ENCODE results near the gene MARCHF11. TPM values are rescaled to one million over a fixed set of nuclear protein-coding genes. Genes with fewer than 3 reads are reported as not detected.

MARCHF11 gene
- total RNA-seq, 1 experiment from 2014 or later: not detected

DNA sequence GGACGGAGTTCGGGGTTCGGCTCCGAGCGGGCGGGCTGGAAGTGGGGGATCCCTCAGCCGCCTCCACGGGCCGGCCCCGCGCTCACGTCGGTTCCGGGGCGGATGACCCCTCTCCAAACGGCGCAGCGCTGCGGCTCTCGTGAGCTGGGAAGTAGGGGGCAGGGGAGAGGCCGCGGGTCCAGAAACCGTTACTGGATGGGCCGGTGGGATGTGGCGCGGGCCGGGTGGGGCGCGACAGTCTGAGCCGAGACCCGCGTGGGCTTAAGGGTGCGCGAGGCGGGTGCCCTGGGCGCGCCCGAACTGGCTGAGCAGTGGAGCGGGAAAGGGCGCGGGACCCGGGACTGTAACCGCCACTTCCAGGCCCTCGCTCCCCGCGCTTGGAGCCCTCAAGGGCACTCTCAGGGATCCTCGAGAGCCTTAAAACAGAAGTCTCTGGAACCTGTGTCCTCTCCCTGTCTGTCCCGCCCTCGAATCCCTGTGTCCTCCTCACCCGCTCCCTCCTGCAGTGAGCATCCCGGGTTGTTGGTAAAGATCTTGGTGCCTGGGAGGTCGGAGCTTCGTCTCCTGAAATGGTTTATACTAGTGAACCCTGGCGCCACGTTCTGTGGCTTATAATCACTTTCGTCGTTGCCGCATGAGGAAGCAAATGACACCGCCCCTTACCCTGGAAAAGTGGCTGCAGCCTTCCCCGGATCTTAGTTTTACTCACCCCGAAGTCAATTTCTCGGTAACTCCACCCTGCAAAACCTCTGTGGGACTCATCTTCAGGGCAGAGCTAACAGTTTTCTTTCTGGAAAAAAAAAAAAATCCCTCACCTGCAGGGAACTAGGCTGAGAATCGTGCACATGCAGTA, 571 bp upstream of the MARCHF11 start:
- CTCF ChIA-PET: no interaction called here

DNA sequence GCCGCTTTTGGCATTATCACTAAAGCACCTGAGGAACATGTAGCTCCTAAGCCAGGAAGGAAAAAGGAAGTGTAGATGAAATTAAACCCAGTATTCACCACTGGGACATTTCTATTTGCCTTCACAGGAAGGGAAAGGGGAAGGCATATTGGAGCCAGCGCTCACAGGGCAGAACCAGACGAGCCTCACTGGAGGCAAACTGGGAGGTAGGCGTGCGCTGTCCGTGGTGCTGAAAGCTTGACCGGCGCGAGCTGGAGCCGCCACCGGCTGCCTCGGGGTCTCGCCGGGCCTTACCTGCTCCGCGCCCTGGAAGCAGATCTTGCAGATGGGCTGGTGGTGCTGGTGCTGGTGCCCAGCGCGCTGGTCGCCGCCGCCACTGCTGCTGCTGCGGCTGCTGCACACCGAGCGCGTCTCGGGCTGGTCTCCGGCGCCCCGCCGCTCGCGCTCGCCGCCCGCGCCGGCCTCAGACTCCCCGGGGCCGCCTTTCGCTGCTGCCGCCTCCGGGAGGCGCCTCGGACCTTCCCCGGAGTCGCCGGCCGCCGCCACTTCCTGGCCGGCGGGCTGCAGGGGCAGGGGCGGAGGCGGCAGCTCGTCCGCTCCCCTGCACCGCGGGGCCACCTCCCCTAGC, 732 bp downstream of the MARCHF11 start:
- no peak for ATAC-seq
- no peak overlapping the region; a peak in 1 of 4 replicates for H3K4me3 ChIP-seq (ENCODE audit: low read depth in 2 of 2, low read length in 2 of 2)
- H3K27ac ChIP-seq (ENCODE audit: low read length): no peak overlapping the region
- TF ChIP-seq POLR2AphosphoS5 (IDR thresholded peaks at IDR 0.05; ENCODE audit: low read depth, low read length) (no peak), SIN3A (IDR thresholded peaks at IDR 0.05; ENCODE audit: borderline replicate concordance, insufficient read depth, low read depth, low read length) (no peak), CTCF (IDR thresholded peaks at IDR 0.05) (no peak)
- TF ChIP-seq, protein P1, sequence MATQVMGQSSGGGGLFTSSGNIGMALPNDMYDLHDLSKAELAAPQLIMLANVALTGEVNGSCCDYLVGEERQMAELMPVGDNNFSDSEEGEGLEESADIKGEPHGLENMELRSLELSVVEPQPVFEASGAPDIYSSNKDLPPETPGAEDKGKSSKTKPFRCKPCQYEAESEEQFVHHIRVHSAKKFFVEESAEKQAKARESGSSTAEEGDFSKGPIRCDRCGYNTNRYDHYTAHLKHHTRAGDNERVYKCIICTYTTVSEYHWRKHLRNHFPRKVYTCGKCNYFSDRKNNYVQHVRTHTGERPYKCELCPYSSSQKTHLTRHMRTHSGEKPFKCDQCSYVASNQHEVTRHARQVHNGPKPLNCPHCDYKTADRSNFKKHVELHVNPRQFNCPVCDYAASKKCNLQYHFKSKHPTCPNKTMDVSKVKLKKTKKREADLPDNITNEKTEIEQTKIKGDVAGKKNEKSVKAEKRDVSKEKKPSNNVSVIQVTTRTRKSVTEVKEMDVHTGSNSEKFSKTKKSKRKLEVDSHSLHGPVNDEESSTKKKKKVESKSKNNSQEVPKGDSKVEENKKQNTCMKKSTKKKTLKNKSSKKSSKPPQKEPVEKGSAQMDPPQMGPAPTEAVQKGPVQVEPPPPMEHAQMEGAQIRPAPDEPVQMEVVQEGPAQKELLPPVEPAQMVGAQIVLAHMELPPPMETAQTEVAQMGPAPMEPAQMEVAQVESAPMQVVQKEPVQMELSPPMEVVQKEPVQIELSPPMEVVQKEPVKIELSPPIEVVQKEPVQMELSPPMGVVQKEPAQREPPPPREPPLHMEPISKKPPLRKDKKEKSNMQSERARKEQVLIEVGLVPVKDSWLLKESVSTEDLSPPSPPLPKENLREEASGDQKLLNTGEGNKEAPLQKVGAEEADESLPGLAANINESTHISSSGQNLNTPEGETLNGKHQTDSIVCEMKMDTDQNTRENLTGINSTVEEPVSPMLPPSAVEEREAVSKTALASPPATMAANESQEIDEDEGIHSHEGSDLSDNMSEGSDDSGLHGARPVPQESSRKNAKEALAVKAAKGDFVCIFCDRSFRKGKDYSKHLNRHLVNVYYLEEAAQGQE (IDR thresholded peaks at IDR 0.05; ENCODE audit: insufficient read depth in 1 of 2, low read depth in 2 of 2, low read length in 1 of 2): peak; percentile 78 to 91
- H3K4me1 ChIP-seq (ENCODE audit: control insufficient read depth, insufficient read depth, low read length): no peaks in the 10 kb centered on the region
- ChIA-PET CTCF (no interaction called here), POLR2A (no interaction called here)
- no peaks in the 10 kb centered on the region for H3K36me3 ChIP-seq (ENCODE audit: control insufficient read depth, insufficient read depth, low read length)
- H3K27me3 ChIP-seq (ENCODE audit: control insufficient read depth, insufficient read depth, low read length): no peaks in the 10 kb centered on the region
- no peak for DNase-seq (ENCODE audit: low read depth, low spot score)
- in situ Hi-C loops (cut with HindIII; ENCODE audit: low pct_unique_long_range_greater_than_20kb, low sequenced_read_pairs) (no loop called here), intact Hi-C loops (cut with micrococcal nuclease; ENCODE audit: unreplicated experiment) (no loop called here)
- no peaks in the 10 kb centered on the region for H3K9me3 ChIP-seq (ENCODE audit: control insufficient read depth, insufficient read depth, low read depth, low read length)
- no TSS peak for BruUV-seq (replicated peaks)

More for the DNA sequence above, 571 bp upstream of the MARCHF11 start:
- intact Hi-C loops (cut with micrococcal nuclease; ENCODE audit: unreplicated experiment): no loop called here
- POLR2A ChIA-PET: no interaction called here
- DNase-seq (ENCODE audit: low read depth, low spot score): no peak
- no peaks in the 10 kb centered on the region for H3K36me3 ChIP-seq (ENCODE audit: control insufficient read depth, insufficient read depth, low read length)
- no peaks in the 10 kb centered on the region for H3K9me3 ChIP-seq (ENCODE audit: control insufficient read depth, insufficient read depth, low read depth, low read length)
- BruUV-seq (replicated peaks): no TSS peak
- no peak for TF ChIP-seq POLR2AphosphoS5 (IDR thresholded peaks at IDR 0.05; ENCODE audit: low read depth, low read length)
- TF ChIP-seq CTCF (IDR thresholded peaks at IDR 0.05): no peak
- TF ChIP-seq, protein P1 (IDR thresholded peaks at IDR 0.05; ENCODE audit: insufficient read depth in 1 of 2, low read depth in 2 of 2, low read length in 1 of 2): no peak
- no peak for TF ChIP-seq TCF7L2 (IDR thresholded peaks at IDR 0.05; ENCODE audit: low read depth, low read length)
- TF ChIP-seq SIN3A (IDR thresholded peaks at IDR 0.05; ENCODE audit: borderline replicate concordance, insufficient read depth, low read depth, low read length): no peak
- no peaks in the 10 kb centered on the region for H3K4me1 ChIP-seq (ENCODE audit: control insufficient read depth, insufficient read depth, low read length)
- H3K4me3 ChIP-seq (ENCODE audit: low read depth in 2 of 2, low read length in 2 of 2): no peak overlapping the region
- H3K27me3 ChIP-seq (ENCODE audit: control insufficient read depth, insufficient read depth, low read length): no peaks in the 10 kb centered on the region
- in situ Hi-C loops (cut with HindIII; ENCODE audit: low pct_unique_long_range_greater_than_20kb, low sequenced_read_pairs): no loop called here
- H3K27ac ChIP-seq (ENCODE audit: low read length): no peak overlapping the region
- no peak for ATAC-seq

Data from Panc1 (cell line).